GM23338 (cell line): ENCODE results near the gene PPP6R3. TPM values are rescaled to one million over a fixed set of nuclear protein-coding genes. Genes with fewer than 3 reads are reported as not detected.

ENCODE experiments used
- ATAC-seq: fragments of 200-7000 bp; cut with Tn5 transposase; 3 replicates; pipeline ENCODE4 v1.9.1; 2020
- DNase-seq: peaks from one replicate; pipeline ENCODE4 v3.0.0-alpha.2; 2015; ENCODE audit warnings: low spot score
- H2AFZ ChIP-seq: fragments of 200-600 bp; sonication (generic); 2 replicates; pipeline ENCODE4 v1.8.0; 2016; ENCODE audit warnings: antibody characterized with exemption, mild to moderate bottlenecking, moderate library complexity
- H3F3A ChIP-seq: fragments of 200-600 bp; sonication (generic); replicated peaks from 2 replicates; pipeline ENCODE4 v1.8.0; 2017; ENCODE audit warnings: antibody characterized with exemption, mixed run types, low read depth
- H3K27ac ChIP-seq: fragments of 200-600 bp; sonication (generic); 2 replicates; pipeline ENCODE4 v1.6.1; 2016; ENCODE audit warnings: low read depth
- H3K27me3 ChIP-seq: fragments of 200-600 bp; sonication (generic); 2 replicates; pipeline ENCODE4 v1.8.0; 2016; ENCODE audit warnings: mild to moderate bottlenecking, mixed run types, moderate library complexity; ENCODE audit not compliant: insufficient read depth
- H3K36me3 ChIP-seq: fragments of 200-600 bp; sonication (generic); 2 replicates; pipeline ENCODE4 v1.8.0; 2016; ENCODE audit warnings: mild to moderate bottlenecking; ENCODE audit not compliant: insufficient read depth
- H3K4me1 ChIP-seq: fragments of 200-600 bp; sonication (generic); 2 replicates; pipeline ENCODE4 v1.8.0; 2016; ENCODE audit warnings: mild to moderate bottlenecking, moderate library complexity; ENCODE audit not compliant: insufficient read depth
- H3K4me2 ChIP-seq: fragments of 200-600 bp; sonication (generic); 2 replicates; pipeline ENCODE4 v1.7.1; 2017; ENCODE audit warnings: mixed run types
- H3K4me3 ChIP-seq: fragments of 200-600 bp; sonication (generic); 2 replicates; pipeline ENCODE4 v1.6.1; 2016; ENCODE audit warnings: mixed run types
- H3K79me2 ChIP-seq: fragments of 200-600 bp; sonication (generic); replicated peaks from 2 replicates; pipeline ENCODE4 v1.8.0; 2017; ENCODE audit warnings: mild to moderate bottlenecking; ENCODE audit not compliant: insufficient read depth
- H3K9me2 ChIP-seq: fragments of 200-600 bp; sonication (generic); 2 replicates; pipeline ENCODE4 v1.8.0; 2017; ENCODE audit not compliant: insufficient read depth
- H4K20me1 ChIP-seq: fragments of 200-600 bp; sonication (generic); replicated peaks from 2 replicates; pipeline ENCODE4 v1.8.0; 2017; ENCODE audit warnings: mild to moderate bottlenecking; ENCODE audit not compliant: insufficient read depth
- H3K27ac Mint-ChIP-seq: 2 replicates; pipeline ENCODE4 v1.8.0; 2020; ENCODE audit warnings: inconsistent platforms, mild to moderate bottlenecking, moderate library complexity, mixed read lengths
- H3K27me3 Mint-ChIP-seq: 3 replicates; pipeline ENCODE4 v1.8.0; 2022; ENCODE audit warnings: low read depth, mild to moderate bottlenecking, moderate library complexity, mixed read lengths, inconsistent platforms; ENCODE audit not compliant: insufficient read depth, poor library complexity
- H3K36me3 Mint-ChIP-seq: 3 replicates; pipeline ENCODE4 v1.8.0; 2021; ENCODE audit warnings: low read depth, mild to moderate bottlenecking, inconsistent platforms, moderate library complexity, mixed read lengths
- H3K4me1 Mint-ChIP-seq: 3 replicates; pipeline ENCODE4 v1.8.0; 2020; ENCODE audit warnings: mild to moderate bottlenecking, inconsistent platforms, mixed read lengths
- H3K4me3 Mint-ChIP-seq: 3 replicates; pipeline ENCODE4 v1.8.0; 2021; ENCODE audit warnings: moderate library complexity, mild to moderate bottlenecking, inconsistent platforms, mixed read lengths
- H3K9me3 Mint-ChIP-seq: 3 replicates; pipeline ENCODE4 v1.8.0; 2020; ENCODE audit warnings: moderate library complexity, mild to moderate bottlenecking, inconsistent platforms, mixed read lengths
- CREB1 ChIP-seq: fragments of 250-450 bp; sonication (Bioruptor Pico); IDR thresholded peaks from 2 replicates; pipeline ENCODE4 v1.5.0; 2020; ENCODE audit warnings: low read depth, mild to moderate bottlenecking, moderate library complexity
- CTCF ChIP-seq, 2 experiments: fragments of 200-600 bp in 1 of 2; sonication (generic) in 1 of 2; conservative IDR thresholded peaks; 2 replicates each; pipeline versions ENCODE4 v1.5.1 to v1.6.1; 2016 to 2017; ENCODE audit warnings: antibody characterized with exemption in 2 of 2, low read depth in 2 of 2, mild to moderate bottlenecking in 2 of 2, moderate library complexity in 1 of 2
- ETS1 ChIP-seq: IDR thresholded peaks from 2 replicates; pipeline ENCODE4 v1.6.1; 2016; ENCODE audit warnings: antibody characterized with exemption
- EZH2 ChIP-seq: fragments of 200-600 bp; sonication (generic); IDR thresholded peaks from one replicate; pipeline ENCODE4 v1.8.0; 2017; ENCODE audit warnings: antibody characterized with exemption, mild to moderate bottlenecking, low read depth; ENCODE audit not compliant: unreplicated experiment
- EZH2phosphoT487 ChIP-seq: fragments of 200-600 bp; sonication (generic); IDR thresholded peaks from one replicate; pipeline ENCODE4 v1.8.1; 2018; ENCODE audit warnings: antibody characterized with exemption; ENCODE audit not compliant: unreplicated experiment
- JUNB ChIP-seq: IDR thresholded peaks from one replicate; pipeline ENCODE4 v1.6.1; 2016; ENCODE audit warnings: antibody characterized with exemption; ENCODE audit not compliant: unreplicated experiment
- NANOG ChIP-seq: IDR thresholded peaks from 2 replicates; pipeline ENCODE4 v1.6.1; 2016; ENCODE audit warnings: antibody characterized with exemption, borderline replicate concordance
- POLR2AphosphoS5 ChIP-seq: IDR thresholded peaks from 2 replicates; pipeline ENCODE4 v1.6.1; 2016; ENCODE audit warnings: antibody characterized with exemption, low read depth
- REST ChIP-seq: IDR thresholded peaks from one replicate; pipeline ENCODE4 v1.6.1; 2018; ENCODE audit warnings: antibody characterized with exemption; ENCODE audit not compliant: unreplicated experiment
- STAT1 ChIP-seq: IDR thresholded peaks from one replicate; pipeline ENCODE4 v1.6.1; 2016; ENCODE audit warnings: antibody characterized with exemption; ENCODE audit not compliant: unreplicated experiment
- ZNF114 ChIP-seq: fragments of 250-450 bp; sonication (Bioruptor Pico); IDR thresholded peaks from 2 replicates; pipeline ENCODE4 v1.5.0; 2020; ENCODE audit warnings: mild to moderate bottlenecking, moderate library complexity
- ZNF331 ChIP-seq: fragments of 250-450 bp; sonication (Bioruptor Pico); IDR thresholded peaks from 2 replicates; pipeline ENCODE4 v1.5.0; 2020; ENCODE audit warnings: low read depth, mild to moderate bottlenecking, moderate library complexity
- ZNF462 ChIP-seq: fragments of 250-450 bp; sonication (Bioruptor Pico); IDR thresholded peaks from 2 replicates; pipeline ENCODE4 v1.5.0; 2020; ENCODE audit warnings: mild to moderate bottlenecking, moderate library complexity
- polyA plus RNA-seq: library from polyadenylated mRNA; unstranded; fragments of >200 nt; fragmentation: Nextera tagmentation; extraction: Ambion mirVana; gene quantifications from 2 replicates; pipeline ENCODE4 v1.2.1, GENCODE V29; 2016
- total RNA-seq: library from RNA; depleted of rRNA; stranded (reverse); fragments of >200 nt; shearing (Covaris generic); gene quantifications from 2 replicates; pipeline ENCODE4 v1.2.3, GENCODE V29; 2014

The PPP6R3 gene
- total and polyA plus RNA-seq, 2 experiments from 2014 or later = 170 to 268 TPM

- Histone ChIP-seq H3F3A (0 out of 2 replicates have a peak, but pooled peaks cover 3% of the 10 kb centered on the region), H2AFZ (no peak overlapping the region), H3K36me3 (no peaks in the 10 kb centered on the region), H3K27me3 (no peaks in the 10 kb centered on the region), H3K9me2 (no peaks in the 10 kb centered on the region), H3K4me3 (no peak overlapping the region), H3K4me1 (no peaks in the 10 kb centered on the region), H3K4me2 (no peak overlapping the region), H3K27ac (no peak overlapping the region), H3K79me2 (no peaks in the 10 kb centered on the region), H4K20me1 (no peaks in the 10 kb centered on the region; the same call in 1 of the 2 replicates)
- TF ChIP-seq STAT1 (no peak), ZNF331 (CRISPR knock-in tag) (no peak), ZNF114 (CRISPR knock-in tag) (no peak), CTCF (conservative IDR thresholded peaks at IDR 0.05; ENCODE audit: low read depth in 2 of 2) (no peak), EZH2phosphoT487 (no peak), ZNF462 (CRISPR knock-in tag) (no peak), POLR2AphosphoS5 (no peak), EZH2 (no peak), CREB1 (CRISPR knock-in tag) (no peak), NANOG (no peak), ETS1 (no peak), JUNB (no peak), REST (no peak)
- Mint-ChIP-seq H3K4me1 (no peaks in the 10 kb centered on the region), H3K27me3 (peaks cover 4% of the 10 kb centered on the region), H3K4me3 (no peak overlapping the region), H3K27ac (no peak overlapping the region), H3K36me3 (peaks cover 41% of the 10 kb centered on the region), H3K9me3 (no peaks in the 10 kb centered on the region)
- no peak for DNase-seq
- ATAC-seq = no peak
Measured at GRCh38 chr11:68420171-68420570, 40.4 kb upstream of the PPP6R3 start.
